Karpas-422 (cell line): ENCODE results near the gene MRPS18C. TPM values are rescaled to one million over a fixed set of nuclear protein-coding genes. Genes with fewer than 3 reads are reported as not detected.
A peak's percentile ranks its signal among the peaks of the same experiment; 100 is the strongest.

Experiments
- DNase-seq: peaks from one replicate; pipeline ENCODE4 v3.0.0-alpha.2; 2015
- H2AFZ ChIP-seq: fragments of 200-600 bp; sonication (generic); 2 replicates; pipeline ENCODE4 v1.6.1; 2014; ENCODE audit warnings: antibody characterized with exemption, low read length, mixed read lengths
- H3K27ac ChIP-seq: fragments of 200-600 bp; sonication (generic); 2 replicates; pipeline ENCODE4 v1.5.1; 2014; ENCODE audit warnings: mild to moderate bottlenecking, low read length, moderate library complexity
- H3K27me3 ChIP-seq: fragments of 200-600 bp; sonication (generic); 2 replicates; pipeline ENCODE4 v1.6.1; 2014; ENCODE audit warnings: low read length, mixed read lengths
- H3K36me3 ChIP-seq: fragments of 200-600 bp; sonication (generic); 2 replicates; pipeline ENCODE4 v1.6.1; 2014; ENCODE audit warnings: low read length, mixed read lengths; ENCODE audit not compliant: insufficient read depth
- H3K4me1 ChIP-seq: fragments of 200-600 bp; sonication (generic); 2 replicates; pipeline ENCODE4 v1.6.1; 2014; ENCODE audit warnings: mild to moderate bottlenecking, low read length, mixed read lengths
- H3K4me2 ChIP-seq: fragments of 200-600 bp; sonication (generic); 2 replicates; pipeline ENCODE4 v1.6.1; 2014; ENCODE audit warnings: low read length, low read depth, mild to moderate bottlenecking; ENCODE audit not compliant: poor library complexity, severe bottlenecking
- H3K4me3 ChIP-seq: fragments of 200-600 bp; sonication (generic); 2 replicates; pipeline ENCODE4 v1.5.1; 2014; ENCODE audit warnings: mild to moderate bottlenecking, antibody characterized with exemption, low read length, mixed read lengths
- H3K79me2 ChIP-seq: fragments of 200-600 bp; sonication (generic); 2 replicates; pipeline ENCODE4 v1.6.1; 2014; ENCODE audit warnings: mild to moderate bottlenecking, low read length, mixed read lengths
- H3K9ac ChIP-seq: fragments of 200-600 bp; sonication (generic); 2 replicates; pipeline ENCODE4 v1.6.0; 2014; ENCODE audit warnings: low read length
- H3K9me2 ChIP-seq: fragments of 200-600 bp; sonication (generic), shearing (Covaris generic); replicated peaks from 2 replicates; pipeline ENCODE4 v1.6.0; 2014; ENCODE audit warnings: mild to moderate bottlenecking, low read length, moderate library complexity; ENCODE audit not compliant: insufficient read depth
- H3K9me3 ChIP-seq: fragments of 300-700, 200-600 bp; sonication (generic); 2 replicates; pipeline ENCODE4 v1.6.1; 2014; ENCODE audit warnings: low read length, mixed read lengths
- H4K20me1 ChIP-seq: fragments of 200-600 bp; sonication (generic); 2 replicates; pipeline ENCODE4 v1.6.1; 2014; ENCODE audit warnings: mild to moderate bottlenecking, antibody characterized with exemption, low read length, low read depth; ENCODE audit not compliant: insufficient read depth
- total RNA-seq: library from RNA; depleted of rRNA; stranded (reverse); fragments of >200 nt; shearing (Covaris generic); gene quantifications from 2 replicates; pipeline ENCODE4 v1.2.3, GENCODE V29; 2014; ENCODE audit warnings: low replicate concordance; rRNA removed

Gene MRPS18C
- 10.4 and 24.8 TPM in 2 replicates for total RNA-seq

DNA sequence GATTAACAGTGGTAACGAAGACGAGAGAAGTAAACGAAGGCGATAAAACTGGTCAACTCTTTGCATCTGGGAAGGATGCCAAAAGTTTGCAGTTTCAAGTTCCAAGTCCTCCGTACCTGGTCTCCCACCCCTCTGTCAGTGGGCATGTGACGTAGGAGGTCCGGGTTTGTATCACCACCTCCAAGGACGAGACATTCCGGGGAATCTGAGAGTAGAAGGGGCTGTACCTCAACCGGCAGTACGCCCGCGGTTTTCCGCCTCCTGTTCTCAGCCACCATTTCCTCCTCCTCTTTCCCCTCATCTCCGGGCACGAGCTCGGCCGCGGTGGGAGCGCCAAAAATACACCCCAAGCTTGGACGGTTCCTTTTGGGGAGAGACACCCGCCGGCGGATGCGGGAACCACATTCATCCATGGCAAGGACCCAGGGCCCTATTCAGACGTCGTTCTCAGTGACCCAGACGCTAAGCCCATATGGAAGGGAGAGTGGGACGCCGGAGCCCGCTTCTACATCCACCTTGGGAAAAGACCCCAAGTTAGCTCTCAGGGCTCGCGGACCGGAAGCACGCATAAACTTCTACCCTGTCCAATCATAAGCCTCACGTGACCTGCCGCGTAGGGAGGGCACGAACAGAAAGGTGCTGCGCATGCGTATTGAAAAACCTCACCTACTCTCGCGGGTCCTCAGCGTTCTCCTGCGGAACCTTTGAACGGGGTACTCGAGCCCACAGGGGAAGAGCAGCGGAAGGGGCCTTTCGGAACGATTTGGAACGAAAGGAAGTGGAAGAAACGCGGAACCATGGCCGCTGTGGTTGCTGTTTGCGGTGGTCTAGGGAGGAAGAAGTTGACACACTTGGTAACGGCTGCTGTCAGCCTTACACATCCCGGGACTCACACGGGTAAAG is at the start of gene MRPS18C, which contains the start of gene HELQ:
Gene MRPS18C, plus strand, starts transcription at position 778 of the 903 bp plus-strand sequence. Its CDS starts 20 bp downstream, at position 798.
Gene HELQ, minus strand, starts transcription at position 543 of the 903 bp plus-strand sequence. Its CDS starts 130 bp downstream, at position 413.
- Histone ChIP-seq H3K4me3 (peak within 1 kb of the TSS; percentile 89), H2AFZ (no peak within 1 kb of the TSS), H3K36me3 (peaks cover 21% of the 10 kb centered on the region; the same call in 1 of the 2 replicates)

DNA sequence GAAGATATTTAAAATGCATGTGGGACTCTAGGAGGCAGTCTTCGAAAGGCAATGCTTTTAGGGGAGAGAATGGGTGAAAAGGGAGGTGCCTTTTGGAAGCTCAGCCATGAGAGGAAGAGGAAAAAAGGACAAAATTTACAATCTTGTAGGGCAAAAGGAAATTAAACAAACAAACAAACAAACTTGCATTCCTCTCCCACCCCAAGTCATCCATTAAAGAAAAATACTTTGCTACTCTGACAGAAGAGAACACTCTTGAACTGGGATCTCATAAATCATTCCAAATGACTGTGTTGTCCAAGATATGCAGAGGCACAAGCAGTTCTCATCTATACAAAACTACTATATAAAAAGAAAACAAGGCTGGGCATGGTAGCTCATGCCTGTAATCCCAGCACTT is 47.0 kb upstream of the MRPS18C start:
- H3K9me3 ChIP-seq: no peaks in the 10 kb centered on the region
- no peaks in the 10 kb centered on the region for H3K4me1 ChIP-seq
- H3K4me3 ChIP-seq: no peak overlapping the region
- H3K27ac ChIP-seq: no peak overlapping the region
- H3K9me2 ChIP-seq: no peaks in the 10 kb centered on the region
- no peaks in the 10 kb centered on the region for H3K79me2 ChIP-seq
- no peak overlapping the region for H3K9ac ChIP-seq
- no peaks in the 10 kb centered on the region for H3K27me3 ChIP-seq
- no peaks in the 10 kb centered on the region for H3K36me3 ChIP-seq
- H2AFZ ChIP-seq: no peak overlapping the region
- H3K4me2 ChIP-seq: no peak overlapping the region
- no peak for DNase-seq
- no peaks in the 10 kb centered on the region for H4K20me1 ChIP-seq

More for the DNA sequence above, at the start of gene MRPS18C, which contains the start of gene HELQ:
- Histone ChIP-seq H3K79me2 (peaks cover 56% of the 10 kb centered on the region), H3K27me3 (no peaks in the 10 kb centered on the region), H3K4me1 (peaks cover 23% of the 10 kb centered on the region), H3K27ac (peak within 1 kb of the TSS; percentile 41), H3K9me3 (no peaks in the 10 kb centered on the region), H4K20me1 (no peaks in the 10 kb centered on the region), H3K9me2 (no peaks in the 10 kb centered on the region), H3K9ac (peak within 1 kb of the TSS; percentile 85), H3K4me2 (peak within 1 kb of the TSS; percentile 80)
- peak; percentile 97 for DNase-seq

DNA sequence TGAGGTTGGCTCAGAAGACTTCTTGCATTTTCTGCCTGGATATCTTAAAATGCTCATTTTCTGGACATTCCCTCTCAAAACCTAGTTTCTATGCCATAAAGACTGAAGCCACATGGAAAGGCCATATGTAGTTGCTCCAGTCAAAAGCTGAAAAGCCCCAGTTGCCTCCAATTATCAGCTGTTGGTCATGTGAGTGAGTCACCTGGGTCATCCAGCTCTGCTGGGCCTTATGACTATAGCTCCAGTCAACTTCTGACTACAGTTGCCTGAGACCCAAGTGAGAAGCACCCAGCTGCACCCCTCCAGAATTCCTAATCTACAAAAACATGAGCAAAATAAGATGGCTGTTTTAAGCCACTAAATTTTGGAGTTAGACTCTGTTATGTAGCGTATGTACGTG is 42.2 kb upstream of the MRPS18C start:
- Histone ChIP-seq H3K79me2 (no peaks in the 10 kb centered on the region), H3K4me3 (no peak overlapping the region), H3K9ac (no peak overlapping the region), H4K20me1 (no peaks in the 10 kb centered on the region), H3K9me3 (no peaks in the 10 kb centered on the region), H3K27ac (no peak overlapping the region), H3K4me2 (no peak overlapping the region), H3K9me2 (no peaks in the 10 kb centered on the region), H3K27me3 (no peaks in the 10 kb centered on the region), H3K4me1 (no peaks in the 10 kb centered on the region), H2AFZ (no peak overlapping the region), H3K36me3 (no peaks in the 10 kb centered on the region)
- DNase-seq: no peak

DNA sequence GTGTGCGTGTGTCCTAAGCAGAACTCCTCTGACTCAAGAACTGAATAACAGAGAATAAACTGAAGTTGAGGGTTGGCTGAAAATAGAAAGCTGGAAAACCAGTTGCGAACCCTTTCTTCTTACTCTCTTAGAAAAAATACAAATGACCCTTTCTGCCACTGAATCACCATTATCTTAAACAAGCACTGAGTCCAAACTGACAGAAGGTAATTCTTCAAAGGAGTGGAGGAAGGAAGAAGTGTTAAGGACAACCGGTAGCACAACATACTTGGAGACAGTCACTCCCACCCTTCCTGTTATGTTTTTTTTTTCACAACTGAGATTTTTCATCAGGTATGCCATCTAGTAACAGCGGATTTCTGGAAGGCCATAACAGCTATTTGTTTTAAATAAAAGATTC is 38.3 kb upstream of the MRPS18C start:
- Histone ChIP-seq H3K9ac (no peak overlapping the region), H3K27ac (no peak overlapping the region), H3K4me2 (no peak overlapping the region), H3K79me2 (no peaks in the 10 kb centered on the region), H3K4me3 (no peak overlapping the region), H2AFZ (no peak overlapping the region), H3K9me2 (no peaks in the 10 kb centered on the region), H3K9me3 (no peaks in the 10 kb centered on the region), H3K27me3 (no peaks in the 10 kb centered on the region), H3K36me3 (no peaks in the 10 kb centered on the region), H4K20me1 (no peaks in the 10 kb centered on the region), H3K4me1 (no peaks in the 10 kb centered on the region)
- DNase-seq: no peak

DNA sequence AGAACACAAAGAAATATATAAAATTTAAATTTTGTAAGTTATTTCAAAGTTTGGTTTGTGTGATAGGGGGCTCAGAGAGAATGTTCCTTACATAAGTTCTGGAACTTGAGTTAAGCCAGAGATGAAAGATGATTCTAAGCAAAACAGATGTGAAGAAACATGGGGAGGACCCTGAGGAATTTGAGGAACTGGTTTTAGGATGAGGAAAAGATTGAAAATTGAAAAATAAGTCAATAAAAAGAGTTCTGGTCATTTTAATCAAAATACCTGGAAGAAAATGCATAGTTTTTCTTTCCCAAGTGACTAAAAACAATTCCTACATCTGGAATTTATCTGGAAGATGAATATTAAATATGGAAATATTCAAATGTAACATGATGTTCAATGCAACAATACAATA is 37.6 kb upstream of the MRPS18C start:
- no peak overlapping the region for H2AFZ ChIP-seq
- H3K4me2 ChIP-seq: no peak overlapping the region
- no peaks in the 10 kb centered on the region for H3K79me2 ChIP-seq
- no peaks in the 10 kb centered on the region for H4K20me1 ChIP-seq
- H3K4me1 ChIP-seq: no peaks in the 10 kb centered on the region
- H3K9me2 ChIP-seq: no peaks in the 10 kb centered on the region
- no peak overlapping the region for H3K4me3 ChIP-seq
- no peaks in the 10 kb centered on the region for H3K27me3 ChIP-seq
- no peaks in the 10 kb centered on the region for H3K36me3 ChIP-seq
- H3K9me3 ChIP-seq: no peaks in the 10 kb centered on the region
- DNase-seq: no peak
- H3K27ac ChIP-seq: no peak overlapping the region
- no peak overlapping the region for H3K9ac ChIP-seq

DNA sequence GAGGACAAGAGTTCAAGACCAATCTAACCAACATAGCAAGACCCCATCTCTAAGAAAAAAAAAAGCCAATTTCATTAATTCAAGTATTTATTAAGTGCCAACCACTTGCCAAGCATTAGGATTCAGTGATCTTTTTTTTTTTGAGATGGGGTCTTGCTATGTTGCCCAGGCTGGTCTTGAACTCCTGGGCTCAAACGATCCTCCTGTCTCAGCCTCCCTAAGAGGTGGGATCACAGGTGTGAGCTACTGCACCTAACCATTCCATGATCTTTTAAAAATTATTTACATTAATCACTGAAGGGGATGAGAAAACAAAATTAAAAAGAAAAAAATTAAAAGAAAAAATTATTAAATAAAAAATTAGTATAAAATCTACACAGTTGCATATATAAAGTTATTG is 24.7 kb upstream of the MRPS18C start:
- H3K4me2 ChIP-seq: no peak overlapping the region
- no peaks in the 10 kb centered on the region for H3K4me1 ChIP-seq
- no peaks in the 10 kb centered on the region for H3K79me2 ChIP-seq

DNA sequence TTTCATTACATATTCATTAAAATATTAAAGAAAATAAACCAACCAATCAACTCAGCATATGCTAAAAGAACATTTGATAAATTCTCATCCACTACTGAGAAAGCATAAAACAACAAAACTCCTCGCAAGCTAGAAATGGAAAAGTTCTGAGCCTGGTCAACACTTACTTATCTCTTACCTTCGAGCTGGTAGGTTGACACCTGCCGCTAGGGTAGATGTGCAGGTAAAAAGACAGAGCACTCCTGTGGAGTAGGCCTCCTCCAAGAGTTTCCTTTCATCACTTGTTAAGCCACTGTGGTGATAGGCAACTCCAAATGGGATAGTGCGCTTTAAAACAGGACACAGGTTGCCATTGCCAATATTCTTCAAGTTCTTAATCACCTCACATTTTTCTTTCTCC is 19.2 kb upstream of the MRPS18C start:
- Histone ChIP-seq H3K4me1 (peaks cover 18% of the 10 kb centered on the region), H3K9ac (no peak overlapping the region), H3K9me3 (no peaks in the 10 kb centered on the region), H3K9me2 (no peaks in the 10 kb centered on the region), H3K4me3 (no peak overlapping the region), H2AFZ (no peak overlapping the region), H3K79me2 (no peaks in the 10 kb centered on the region), H4K20me1 (no peaks in the 10 kb centered on the region), H3K4me2 (no peak overlapping the region), H3K27me3 (no peaks in the 10 kb centered on the region), H3K36me3 (no peaks in the 10 kb centered on the region), H3K27ac (no peak overlapping the region)
- no peak for DNase-seq

More for the DNA sequence above, 24.7 kb upstream of the MRPS18C start:
- H3K9me3 ChIP-seq: no peaks in the 10 kb centered on the region
- DNase-seq: no peak
- no peaks in the 10 kb centered on the region for H3K36me3 ChIP-seq
- no peak overlapping the region for H2AFZ ChIP-seq
- no peaks in the 10 kb centered on the region for H4K20me1 ChIP-seq
- no peaks in the 10 kb centered on the region for H3K9me2 ChIP-seq
- H3K9ac ChIP-seq: no peak overlapping the region
- no peak overlapping the region for H3K4me3 ChIP-seq
- H3K27me3 ChIP-seq: no peaks in the 10 kb centered on the region
- no peak overlapping the region for H3K27ac ChIP-seq

DNA sequence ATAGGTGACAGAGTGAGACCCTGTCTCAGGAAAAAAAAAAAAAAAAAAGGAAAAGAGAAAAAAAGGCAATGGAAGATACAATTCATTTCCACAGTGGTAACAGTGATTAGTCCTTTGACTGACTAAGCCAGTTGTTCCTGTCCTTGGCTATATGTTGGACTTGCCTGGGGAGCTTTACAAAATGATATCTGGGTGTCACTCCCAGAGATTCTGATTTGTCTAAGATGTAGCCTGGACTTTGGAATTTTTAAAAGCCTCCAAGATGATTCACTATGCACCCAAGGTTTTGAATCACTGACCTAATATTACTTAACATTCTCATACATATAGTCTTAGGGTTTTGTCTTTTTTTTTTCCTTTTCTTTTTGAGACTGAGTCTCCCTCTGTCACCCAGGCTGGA is 17.1 kb upstream of the MRPS18C start:
- H3K27ac ChIP-seq: no peak overlapping the region
- no peak overlapping the region for H3K4me2 ChIP-seq
- DNase-seq: no peak
- H3K79me2 ChIP-seq: no peaks in the 10 kb centered on the region
- H3K9ac ChIP-seq: no peak overlapping the region
- no peaks in the 10 kb centered on the region for H3K9me2 ChIP-seq
- H3K4me1 ChIP-seq: peaks cover 18% of the 10 kb centered on the region
- no peaks in the 10 kb centered on the region for H3K36me3 ChIP-seq
- H3K4me3 ChIP-seq: no peak overlapping the region
- no peak overlapping the region for H2AFZ ChIP-seq
- no peaks in the 10 kb centered on the region for H4K20me1 ChIP-seq
- no peaks in the 10 kb centered on the region for H3K27me3 ChIP-seq
- no peaks in the 10 kb centered on the region for H3K9me3 ChIP-seq
